Measurements from ENCODE around the gene GLS. TPM values are rescaled to one million over a fixed set of nuclear protein-coding genes. Genes with fewer than 3 reads are reported as not detected.

The GLS gene
- total and polyA plus RNA-seq, 2 of the 13 experiments (the other 11 are each of a cell fraction or from before 2014, with no cell fraction given) = 78.6 to 183 TPM

GRCh38 chr2:190880378-190881083 lies at the start of gene GLS (continued):
- no peak for TF ChIP-seq PCBP1 (IDR thresholded peaks at IDR 0.05; ENCODE audit: borderline replicate concordance, low read depth, low read length)
- no peak for TF ChIP-seq XRCC5 (optimal IDR thresholded peaks at IDR 0.05; ENCODE audit: low read length)
- TF ChIP-seq, protein P1, sequence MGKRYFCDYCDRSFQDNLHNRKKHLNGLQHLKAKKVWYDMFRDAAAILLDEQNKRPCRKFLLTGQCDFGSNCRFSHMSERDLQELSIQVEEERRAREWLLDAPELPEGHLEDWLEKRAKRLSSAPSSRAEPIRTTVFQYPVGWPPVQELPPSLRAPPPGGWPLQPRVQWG (CRISPR knock-in tag; IDR thresholded peaks at IDR 0.05; ENCODE audit: borderline replicate concordance, low read depth) = no peak
- TF ChIP-seq GATAD1 (CRISPR knock-in tag; IDR thresholded peaks at IDR 0.05) = peak; percentile 60; the same call in 1 of the 2 replicates
- TF ChIP-seq NAIF1 (CRISPR knock-in tag; IDR thresholded peaks at IDR 0.05; ENCODE audit: borderline replicate concordance) = peak; percentile 35; the same call in 1 of the 2 replicates
- TF ChIP-seq MIER2 (CRISPR knock-in tag; IDR thresholded peaks at IDR 0.05) = no peak
- peak; percentile 87 for TF ChIP-seq ZNF790 (CRISPR knock-in tag; IDR thresholded peaks at IDR 0.05; ENCODE audit: borderline replicate concordance)
- TF ChIP-seq ZNF441 (CRISPR knock-in tag; IDR thresholded peaks at IDR 0.05; ENCODE audit: borderline replicate concordance) = peak; percentile 54; the same call in 1 of the 2 replicates
- peak; percentile 86; the same call in 1 of the 2 replicates for TF ChIP-seq ZFP82 (CRISPR knock-in tag; IDR thresholded peaks at IDR 0.05; ENCODE audit: borderline replicate concordance)
- peak; percentile 45 for TF ChIP-seq ZFP91 (CRISPR knock-in tag; IDR thresholded peaks at IDR 0.05; ENCODE audit: borderline replicate concordance)
- TF ChIP-seq, protein P2, sequence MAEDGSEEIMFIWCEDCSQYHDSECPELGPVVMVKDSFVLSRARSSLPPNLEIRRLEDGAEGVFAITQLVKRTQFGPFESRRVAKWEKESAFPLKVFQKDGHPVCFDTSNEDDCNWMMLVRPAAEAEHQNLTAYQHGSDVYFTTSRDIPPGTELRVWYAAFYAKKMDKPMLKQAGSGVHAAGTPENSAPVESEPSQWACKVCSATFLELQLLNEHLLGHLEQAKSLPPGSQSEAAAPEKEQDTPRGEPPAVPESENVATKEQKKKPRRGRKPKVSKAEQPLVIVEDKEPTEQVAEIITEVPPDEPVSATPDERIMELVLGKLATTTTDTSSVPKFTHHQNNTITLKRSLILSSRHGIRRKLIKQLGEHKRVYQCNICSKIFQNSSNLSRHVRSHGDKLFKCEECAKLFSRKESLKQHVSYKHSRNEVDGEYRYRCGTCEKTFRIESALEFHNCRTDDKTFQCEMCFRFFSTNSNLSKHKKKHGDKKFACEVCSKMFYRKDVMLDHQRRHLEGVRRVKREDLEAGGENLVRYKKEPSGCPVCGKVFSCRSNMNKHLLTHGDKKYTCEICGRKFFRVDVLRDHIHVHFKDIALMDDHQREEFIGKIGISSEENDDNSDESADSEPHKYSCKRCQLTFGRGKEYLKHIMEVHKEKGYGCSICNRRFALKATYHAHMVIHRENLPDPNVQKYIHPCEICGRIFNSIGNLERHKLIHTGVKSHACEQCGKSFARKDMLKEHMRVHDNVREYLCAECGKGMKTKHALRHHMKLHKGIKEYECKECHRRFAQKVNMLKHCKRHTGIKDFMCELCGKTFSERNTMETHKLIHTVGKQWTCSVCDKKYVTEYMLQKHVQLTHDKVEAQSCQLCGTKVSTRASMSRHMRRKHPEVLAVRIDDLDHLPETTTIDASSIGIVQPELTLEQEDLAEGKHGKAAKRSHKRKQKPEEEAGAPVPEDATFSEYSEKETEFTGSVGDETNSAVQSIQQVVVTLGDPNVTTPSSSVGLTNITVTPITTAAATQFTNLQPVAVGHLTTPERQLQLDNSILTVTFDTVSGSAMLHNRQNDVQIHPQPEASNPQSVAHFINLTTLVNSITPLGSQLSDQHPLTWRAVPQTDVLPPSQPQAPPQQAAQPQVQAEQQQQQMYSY (CRISPR knock-in tag; IDR thresholded peaks at IDR 0.05) = no peak
- TF ChIP-seq ZSCAN5A (CRISPR knock-in tag; IDR thresholded peaks at IDR 0.05; ENCODE audit: borderline replicate concordance) = peak; percentile 54; the same call in 1 of the 2 replicates
- TF ChIP-seq, protein P3, sequence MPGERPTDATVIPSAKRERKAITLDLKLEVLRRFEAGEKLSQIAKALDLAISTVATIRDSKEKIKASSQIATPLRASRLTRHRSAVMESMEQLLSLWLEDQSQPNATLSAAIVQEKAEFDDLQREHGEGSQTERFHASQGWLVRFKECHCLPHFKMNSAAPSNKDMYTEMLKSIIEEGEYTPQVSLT (CRISPR knock-in tag; IDR thresholded peaks at IDR 0.05; ENCODE audit: borderline replicate concordance, low read depth) = no peak
- TF ChIP-seq PCBP2 (optimal IDR thresholded peaks at IDR 0.05; ENCODE audit: low read depth, low read length, poor library complexity, severe bottlenecking) = no peak
- peak; percentile 81; the same call in 1 of the 2 replicates for TF ChIP-seq ZNF232 (CRISPR knock-in tag; IDR thresholded peaks at IDR 0.05; ENCODE audit: borderline replicate concordance)
- TF ChIP-seq ZEB1 (IDR thresholded peaks at IDR 0.05; ENCODE audit: insufficient replicate concordance, low read depth) = peak; percentile 80

Measured in HepG2 (cell line).